ENCODE measurements around the gene KLRD1.

GRCh38 chr12:10320643-10321042, 13.0 kb downstream of the KLRD1 start:
- TF ChIP-seq ZC3H10 (CRISPR knock-in tag; IDR thresholded peaks at IDR 0.05): no peak
- TF ChIP-seq SNAI2 (CRISPR knock-in tag; IDR thresholded peaks at IDR 0.05): no peak
- TF ChIP-seq ZNF8 (CRISPR knock-in tag; IDR thresholded peaks at IDR 0.05): no peak
- no peak for TF ChIP-seq PATZ1 (CRISPR knock-in tag; IDR thresholded peaks at IDR 0.05; ENCODE audit: borderline replicate concordance)
- no peak for TF ChIP-seq TSHZ2 (CRISPR knock-in tag; IDR thresholded peaks at IDR 0.05)
- TF ChIP-seq ZFP3 (CRISPR knock-in tag; IDR thresholded peaks at IDR 0.05): no peak
